Ishikawa (cell line): ENCODE measurements around the gene TMEM53.

Source experiments
- CREB1 ChIP-seq: IDR thresholded peaks from 2 replicates; pipeline ENCODE4 v1.6.1; 2012; ENCODE audit warnings: low read depth
- EP300 ChIP-seq: IDR thresholded peaks from 2 replicates; pipeline ENCODE4 v1.6.1; 2012; ENCODE audit warnings: borderline replicate concordance
- TAF1 ChIP-seq: IDR thresholded peaks from 2 replicates; pipeline ENCODE4 v1.6.1; 2012; ENCODE audit warnings: low read depth, mild to moderate bottlenecking
- YY1 ChIP-seq: IDR thresholded peaks from 2 replicates; pipeline ENCODE4 v1.6.1; 2012; ENCODE audit warnings: low read depth
- TF ChIP-seq, protein P1 (sequence below): IDR thresholded peaks from 2 replicates; pipeline ENCODE4 v1.6.1; 2012

DNA sequence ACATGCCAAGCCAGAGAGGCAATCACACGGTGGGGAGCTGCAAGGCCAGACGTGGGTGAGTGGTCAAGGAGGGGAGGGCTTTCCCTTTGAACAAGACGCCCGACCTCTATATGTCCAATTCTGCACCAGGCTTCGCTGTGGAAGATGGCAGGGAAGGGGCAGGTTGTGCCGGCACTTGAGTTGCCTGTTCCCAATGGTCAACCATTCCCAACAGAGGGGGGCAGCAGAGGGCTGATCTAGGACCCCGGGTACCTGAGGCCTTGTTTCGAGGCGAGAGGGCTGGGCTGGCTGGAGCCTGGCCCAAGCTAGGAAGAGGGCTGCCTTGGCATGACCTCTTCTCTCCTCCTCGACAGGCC lies 64.9 kb downstream of the TMEM53 start:
- TF ChIP-seq YY1 (no peak), TAF1 (no peak), CREB1 (no peak), EP300 (no peak)
- TF ChIP-seq, protein P1, sequence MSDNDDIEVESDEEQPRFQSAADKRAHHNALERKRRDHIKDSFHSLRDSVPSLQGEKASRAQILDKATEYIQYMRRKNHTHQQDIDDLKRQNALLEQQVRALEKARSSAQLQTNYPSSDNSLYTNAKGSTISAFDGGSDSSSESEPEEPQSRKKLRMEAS: peak; percentile 54; the same call in 1 of the 2 replicates
